Calu3 (cell line): ENCODE measurements around the gene HPSE2. TPM values are rescaled to one million over a fixed set of nuclear protein-coding genes. Genes with fewer than 3 reads are reported as not detected.
"Not testable (repeated sequence)": the region's sequence is repeated elsewhere in the genome, so short reads cannot be mapped to it uniquely, and the experiment has no call there.

Experiments
- BruUV-seq: library from RNA; stranded (reverse); fragments of 400-500 nt; replicated peaks from 2 replicates; lab custom pipeline; 2021; lab: Mats Ljungman, UMichigan
- CTCF ChIA-PET: fragments of 300-600 bp; sonication (Branson Sonifier 250); formaldehyde crosslinking; loops from one replicate; lab custom pipeline; 2022; ENCODE audit warnings: antibody characterized with exemption; lab: Charles Lee
- DNase-seq: peaks from one replicate; pipeline ENCODE4 v3.0.0; 2022
- H3K27ac Mint-ChIP-seq: one replicate; pipeline ENCODE4 v1.8.0; 2022; ENCODE audit warnings: mixed read lengths; ENCODE audit not compliant: unreplicated experiment
- H3K27me3 Mint-ChIP-seq: one replicate; pipeline ENCODE4 v1.8.0; 2022; ENCODE audit warnings: mixed read lengths; ENCODE audit not compliant: unreplicated experiment
- H3K36me3 Mint-ChIP-seq: one replicate; pipeline ENCODE4 v1.8.0; 2022; ENCODE audit warnings: mild to moderate bottlenecking, moderate library complexity, mixed read lengths; ENCODE audit not compliant: insufficient read depth, unreplicated experiment
- H3K4me1 Mint-ChIP-seq: one replicate; pipeline ENCODE4 v1.8.0; 2022; ENCODE audit warnings: mild to moderate bottlenecking, low read depth, mixed read lengths; ENCODE audit not compliant: unreplicated experiment
- H3K4me3 Mint-ChIP-seq: one replicate; pipeline ENCODE4 v1.8.0; 2022; ENCODE audit warnings: mild to moderate bottlenecking, low read depth, moderate library complexity, mixed read lengths; ENCODE audit not compliant: unreplicated experiment
- H3K9me3 Mint-ChIP-seq: one replicate; pipeline ENCODE4 v1.8.0; 2022; ENCODE audit warnings: low read depth, mixed read lengths; ENCODE audit not compliant: unreplicated experiment
- CTCF ChIP-seq: fragments of 200-600 bp; IDR thresholded peaks from one replicate; pipeline ENCODE4 v1.8.0; 2022; ENCODE audit warnings: antibody characterized with exemption; ENCODE audit not compliant: unreplicated experiment
- intact Hi-C: fragments of 100-400 bp; cut with micrococcal nuclease; formaldehyde crosslinking; loops from one replicate; pipeline ENCODE4 v1.10.0; 2022; ENCODE audit not compliant: unreplicated experiment
- total RNA-seq: library from RNA; stranded (reverse); gene quantifications from 2 replicates; pipeline ENCODE4 v1.2.3, GENCODE V29; 2022

HPSE2 gene
- total RNA-seq, 1 experiment from 2014 or later = not detected

- no peaks in the 10 kb centered on the region for H3K27me3 Mint-ChIP-seq
- no peaks in the 10 kb centered on the region for H3K36me3 Mint-ChIP-seq
- H3K9me3 Mint-ChIP-seq = no peaks in the 10 kb centered on the region
- CTCF ChIA-PET = no interaction called here
- no peaks in the 10 kb centered on the region for H3K4me1 Mint-ChIP-seq
- DNase-seq = no peak
- H3K27ac Mint-ChIP-seq = no peak overlapping the region
- intact Hi-C loops = no loop called here
- TF ChIP-seq CTCF = no peak
- no peak overlapping the region for H3K4me3 Mint-ChIP-seq
- no TSS peak for BruUV-seq
Observed at GRCh38 chr10:99266383-99266782, 30.7 kb upstream of the HPSE2 start.

- H3K4me3 Mint-ChIP-seq = no peak overlapping the region
- H3K27ac Mint-ChIP-seq = no peak overlapping the region
- CTCF ChIA-PET = no interaction called here
- H3K9me3 Mint-ChIP-seq = peaks cover 13% of the 10 kb centered on the region
- H3K27me3 Mint-ChIP-seq = peaks cover 13% of the 10 kb centered on the region
- BruUV-seq = no TSS peak
- intact Hi-C loops = loop anchor here (5.0 kb wide), 1 partner anchor 457 kb away; no protein-coding TSS in a partner anchor
- H3K4me1 Mint-ChIP-seq = no peaks in the 10 kb centered on the region
- DNase-seq = no peak
- TF ChIP-seq CTCF = no peak
- no peaks in the 10 kb centered on the region for H3K36me3 Mint-ChIP-seq
Observed at GRCh38 chr10:99248824-99249223, 13.2 kb upstream of the HPSE2 start.

DNA sequence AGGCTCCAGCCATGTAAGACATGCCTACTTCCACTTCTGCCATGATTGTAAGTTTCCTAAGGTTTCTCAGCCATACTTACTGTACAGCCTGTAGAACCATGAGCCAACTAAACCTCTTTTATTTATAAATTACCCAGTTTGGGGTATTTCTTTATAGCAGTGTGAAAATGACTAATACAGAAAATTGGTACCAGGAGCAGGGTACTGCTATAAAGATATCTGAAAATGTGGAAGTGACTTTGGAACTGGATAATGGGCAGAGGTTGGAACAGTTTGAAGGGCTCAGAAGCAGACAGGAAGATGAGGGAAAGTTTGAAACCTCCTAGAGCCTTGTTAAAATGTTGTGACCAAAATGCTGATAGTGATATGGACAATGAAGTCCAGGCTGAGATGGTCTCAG lies 12.2 kb upstream of the HPSE2 start:
- CTCF ChIA-PET = interaction anchor here (1.6 kb wide), 1 partner anchor 780 kb away, joined by 24 read pairs; no protein-coding TSS in a partner anchor
- peaks cover 13% of the 10 kb centered on the region for H3K27me3 Mint-ChIP-seq
- not testable (repeated sequence) for BruUV-seq, H3K27ac Mint-ChIP-seq, H3K36me3 Mint-ChIP-seq, H3K4me1 Mint-ChIP-seq, H3K4me3 Mint-ChIP-seq, DNase-seq
- intact Hi-C loops = loop anchor here (2.0 to 5.0 kb wide), 2 partner anchors 456 to 781 kb away; no protein-coding TSS in a partner anchor
- peaks cover 13% of the 10 kb centered on the region for H3K9me3 Mint-ChIP-seq

GRCh38 chr10:99236627-99237309 lies 1.1 kb upstream of the HPSE2 start:
- no TSS peak for BruUV-seq
- no peak for TF ChIP-seq CTCF
- CTCF ChIA-PET = no interaction called here
- H3K4me1 Mint-ChIP-seq = no peaks in the 10 kb centered on the region
- H3K36me3 Mint-ChIP-seq = no peaks in the 10 kb centered on the region
- no peak for DNase-seq
- H3K4me3 Mint-ChIP-seq = no peak overlapping the region
- H3K27ac Mint-ChIP-seq = no peak overlapping the region
- H3K27me3 Mint-ChIP-seq = peaks cover 52% of the 10 kb centered on the region
- intact Hi-C loops = no loop called here
- H3K9me3 Mint-ChIP-seq = no peaks in the 10 kb centered on the region
